Endothelial cell of umbilical vein (primary cell): ENCODE measurements around the gene MBD6. TPM values are rescaled to one million over a fixed set of nuclear protein-coding genes. Genes with fewer than 3 reads are reported as not detected.

ENCODE experiments used
- BruUV-seq: library from RNA; stranded (reverse); fragments of 400-500 nt; replicated peaks from 2 replicates; lab custom pipeline; 2021; lab: Mats Ljungman, UMichigan
- CTCF ChIA-PET: fragments of 300-600, 350-600 bp; sonication (Branson Sonifier 250); formaldehyde crosslinking; loops from one replicate; lab custom pipeline; 2021; ENCODE audit warnings: antibody characterized with exemption, inconsistent platforms; lab: Charles Lee
- POLR2A ChIA-PET: fragments of 300-600, 350-600 bp; sonication (Branson Sonifier 250); formaldehyde crosslinking; loops from one replicate; lab custom pipeline; 2021; ENCODE audit warnings: antibody characterized with exemption, inconsistent platforms; lab: Charles Lee
- DNase-seq: peaks from one replicate; pipeline ENCODE4 v3.0.0-alpha.2; 2011; ENCODE audit warnings: low read depth, low spot score
- FAIRE-seq: peaks from 2 replicates; lab custom pipeline; 2011; peaks lifted over from hg19 to GRCh38; lab: Jason Lieb, UNC
- H2AFZ ChIP-seq: 2 replicates; pipeline ENCODE4 v1.6.0; 2012; ENCODE audit warnings: low read depth, low read length, control low read depth, inconsistent platforms
- H3K27ac ChIP-seq: 2 replicates; pipeline ENCODE4 v1.5.1; 2011; ENCODE audit warnings: low read depth, mild to moderate bottlenecking, control low read depth, low read length, moderate library complexity; ENCODE audit not compliant: insufficient read depth
- H3K27me3 ChIP-seq, 2 experiments: 2 replicates each; pipeline versions ENCODE4 v1.6.0 to v1.6.1; 2011; ENCODE audit warnings: low read length in 2 of 2, mixed read lengths in 1 of 2; ENCODE audit not compliant: control insufficient read depth in 2 of 2, insufficient read depth in 2 of 2
- H3K36me3 ChIP-seq, 2 experiments: 2 replicates in 1 of 2; 3 replicates in 1 of 2; pipeline ENCODE4 v1.5.1; 2011; ENCODE audit warnings: low read length in 2 of 2, mild to moderate bottlenecking in 1 of 2, moderate library complexity in 1 of 2; ENCODE audit not compliant: control insufficient read depth in 2 of 2, insufficient read depth in 2 of 2; ENCODE audit errors: extremely low read depth in 1 of 2
- H3K4me1 ChIP-seq: 3 replicates; pipeline ENCODE4 v1.5.1; 2011; ENCODE audit warnings: mild to moderate bottlenecking, low read length; ENCODE audit not compliant: control insufficient read depth, insufficient read depth; ENCODE audit errors: extremely low read depth
- H3K4me2 ChIP-seq: 2 replicates; pipeline ENCODE4 v1.6.1; 2011; ENCODE audit warnings: low read length, control low read depth, mixed read lengths; ENCODE audit not compliant: insufficient read depth
- H3K4me3 ChIP-seq, 3 experiments: fragments of 200-600 bp in 1 of 3; sonication (generic), shearing (Covaris generic) in 1 of 3; replicated peaks in 1 of 3; 2 replicates each; pipeline ENCODE4 v1.5.1; 2011 to 2016; ENCODE audit warnings: control low read depth in 3 of 3, low read length in 3 of 3, mild to moderate bottlenecking in 2 of 3, inconsistent platforms in 1 of 3, low read depth in 1 of 3, moderate library complexity in 1 of 3; ENCODE audit not compliant: insufficient read depth in 1 of 3
- H3K79me2 ChIP-seq: 2 replicates; pipeline ENCODE4 v1.6.0; 2012; ENCODE audit warnings: low read length, inconsistent platforms; ENCODE audit not compliant: control insufficient read depth, insufficient read depth
- H3K9ac ChIP-seq: replicated peaks from 2 replicates; pipeline ENCODE3; 2011; ENCODE audit warnings: low read length, control low read depth; ENCODE audit not compliant: insufficient read depth; ENCODE audit errors: extremely low read depth
- H3K9me1 ChIP-seq: replicated peaks from 3 replicates; pipeline ENCODE4 v1.6.0; 2011; ENCODE audit warnings: mild to moderate bottlenecking, low read length; ENCODE audit not compliant: control insufficient read depth, insufficient read depth; ENCODE audit errors: extremely low read depth
- H3K9me3 ChIP-seq: replicated peaks from 2 replicates; pipeline ENCODE4 v1.5.1; 2012; ENCODE audit warnings: low read length, inconsistent platforms; ENCODE audit not compliant: control insufficient read depth, insufficient read depth
- H4K20me1 ChIP-seq: replicated peaks from 2 replicates; pipeline ENCODE3; 2011; ENCODE audit warnings: mild to moderate bottlenecking, low read length; ENCODE audit not compliant: control insufficient read depth, insufficient read depth; ENCODE audit errors: extremely low read depth
- CTCF ChIP-seq, 2 donors: IDR thresholded peaks; 1 replicate in 1 of 2; 2 replicates in 1 of 2; pipeline ENCODE4 v1.5.1; 2011; ENCODE audit warnings: low read length in 2 of 2, mild to moderate bottlenecking in 2 of 2, moderate library complexity in 2 of 2, control low read depth in 1 of 2, inconsistent platforms in 1 of 2, low read depth in 1 of 2; ENCODE audit not compliant: insufficient read depth in 1 of 2; ENCODE audit errors: extremely low read depth in 1 of 2
- EZH2 ChIP-seq: IDR thresholded peaks from 2 replicates; pipeline ENCODE4 v1.6.1; 2012; ENCODE audit warnings: borderline replicate concordance, low read depth, mild to moderate bottlenecking, moderate library complexity, low read length, inconsistent platforms; ENCODE audit not compliant: severe bottlenecking
- FOS ChIP-seq: IDR thresholded peaks from 2 replicates; pipeline ENCODE4 v1.6.1; 2011; ENCODE audit warnings: mild to moderate bottlenecking, low read length, moderate library complexity, borderline replicate concordance; ENCODE audit not compliant: insufficient read depth
- GATA2 ChIP-seq: IDR thresholded peaks from 2 replicates; pipeline ENCODE4 v1.7.0; 2011; ENCODE audit warnings: low read depth, mild to moderate bottlenecking, moderate library complexity, mixed read lengths, low read length; ENCODE audit not compliant: insufficient read length, insufficient read depth
- JUN ChIP-seq: IDR thresholded peaks from 2 replicates; pipeline ENCODE4 v1.6.1; 2011; ENCODE audit warnings: borderline replicate concordance, low read depth; ENCODE audit not compliant: insufficient read length, insufficient read depth
- MAX ChIP-seq: IDR thresholded peaks from 2 replicates; pipeline ENCODE4 v1.6.1; 2011; ENCODE audit not compliant: insufficient read depth, insufficient read length
- MYC ChIP-seq: IDR thresholded peaks from one replicate; pipeline ENCODE4 v1.6.1; 2011; ENCODE audit warnings: mild to moderate bottlenecking, low read depth, low read length
- POLR2A ChIP-seq: IDR thresholded peaks from 2 replicates; pipeline ENCODE4 v1.6.1; 2012; ENCODE audit warnings: low read depth, mild to moderate bottlenecking, control low read depth, low read length
- POLR2AphosphoS5 ChIP-seq: IDR thresholded peaks from 2 replicates; pipeline ENCODE4 v1.6.1; 2012; ENCODE audit warnings: low read depth, mild to moderate bottlenecking, control low read depth, low read length, moderate library complexity; ENCODE audit not compliant: insufficient read depth
- dilution Hi-C: fragments of 300-500 bp; cut with MboI; formaldehyde crosslinking; loops from one replicate; pipeline ENCODE4 v1.15.0; 2019; ENCODE audit warnings: low sequenced_read_pairs; ENCODE audit not compliant: extremely low pct_ligation_motif_present
- intact Hi-C: fragments of 100-400 bp; cut with micrococcal nuclease; formaldehyde crosslinking; loops from one replicate; pipeline ENCODE4 v1.10.0; 2022
- polyA plus RNA-seq, 4 experiments: library from polyadenylated mRNA; depleted of rRNA in 3 of 4; stranded (reverse) in 3 of 4; unstranded in 1 of 4; fragments of >200 nt; gene quantifications; 2 replicates each; pipeline versions ENCODE4 v1.2.1 to v1.2.3, GENCODE V29; 2011 to 2012; ENCODE audit warnings: missing spikeins in 1 of 4
- total RNA-seq: library from RNA; stranded (reverse); gene quantifications from 2 replicates; pipeline ENCODE4 v1.2.3, GENCODE V29; 2021

Gene MBD6
- total and polyA plus RNA-seq, 2 donors (not counting 3 experiments of a cell fraction or from before 2014, with no cell fraction given): 10.6 to 95.2 TPM

GRCh38 chr12:57496822-57497221 is 25.8 kb upstream of the MBD6 start:
- CTCF ChIA-PET: interaction anchor here (1.0 kb wide), 2 partner anchors 8 to 38 kb away, joined by 3 read pairs; partner anchors contain the start of gene GLI1
- TF ChIP-seq CTCF (IDR thresholded peaks at IDR 0.05; ENCODE audit: extremely low read depth in 1 of 2, insufficient read depth in 1 of 2, low read depth in 1 of 2, low read length in 2 of 2): no peak
- no peak for TF ChIP-seq POLR2A
- TF ChIP-seq MAX: no peak
- TF ChIP-seq MYC: no peak
- TF ChIP-seq POLR2AphosphoS5: no peak
- TF ChIP-seq FOS: no peak
- TF ChIP-seq JUN: no peak
- TF ChIP-seq EZH2: no peak
- TF ChIP-seq GATA2: no peak
- peaks cover 26 to 28% of the 10 kb centered on the region in 2 experiments for H3K36me3 ChIP-seq

More at GRCh38 chr12:57496822-57497221, 25.8 kb upstream of the MBD6 start:
- intact Hi-C loops: no loop called here
- no peaks in the 10 kb centered on the region for H4K20me1 ChIP-seq
- no peaks in the 10 kb centered on the region for H3K9me1 ChIP-seq
- H3K27ac ChIP-seq: no peak overlapping the region
- H3K4me1 ChIP-seq: no peaks in the 10 kb centered on the region
- DNase-seq (no peak), FAIRE-seq (no peak)
- H3K27me3 ChIP-seq: no peaks in the 10 kb centered on the region
- H3K9ac ChIP-seq: no peak overlapping the region
- no peak overlapping the region for H3K4me3 ChIP-seq
- no peak overlapping the region for H2AFZ ChIP-seq
- no peaks in the 10 kb centered on the region for H3K9me3 ChIP-seq
- H3K79me2 ChIP-seq: no peaks in the 10 kb centered on the region
- POLR2A ChIA-PET: no interaction called here
- dilution Hi-C loops: no loop called here
- H3K4me2 ChIP-seq: no peak overlapping the region
- no TSS peak for BruUV-seq
